CD4-positive, alpha-beta T cell (primary cell): Measurements from ENCODE around the gene LAT. TPM values are rescaled to one million over a fixed set of nuclear protein-coding genes. Genes with fewer than 3 reads are reported as not detected.

Experiments used
- ATAC-seq: fragments of 200-7000 bp; cut with Tn5 transposase; one replicate; pipeline ENCODE4 v1.10.0; 2022; ENCODE audit warnings: mild to moderate bottlenecking; ENCODE audit not compliant: poor library complexity
- CTCF ChIA-PET: fragments of 350-600 bp; sonication (Branson Sonifier 250); formaldehyde crosslinking; loops from one replicate; lab custom pipeline; 2021; ENCODE audit warnings: antibody characterized with exemption, inconsistent platforms; lab: Charles Lee
- POLR2A ChIA-PET: fragments of 350-600 bp; sonication (Branson Sonifier 250); formaldehyde crosslinking; loops from one replicate; lab custom pipeline; 2021; ENCODE audit warnings: antibody characterized with exemption, inconsistent platforms; lab: Charles Lee
- DNase-seq, 14 experiments: peaks; one replicate each; pipeline ENCODE4 v3.0.0-alpha.2; 2013 to 2020; ENCODE audit warnings: mixed read lengths in 2 of 14
- H3K27ac ChIP-seq, 2 donors: one replicate each; pipeline versions ENCODE4 v1.5.1 to v1.7.0; 2013; ENCODE audit warnings: low read length in 2 of 2, low read depth in 1 of 2, mild to moderate bottlenecking in 1 of 2
- H3K27me3 ChIP-seq, 2 experiments: 1 replicate in 1 of 2; 2 replicates in 1 of 2; pipeline versions ENCODE4 v1.6.1 to v1.7.0; 2013; ENCODE audit warnings: low read length in 2 of 2, control low read depth in 1 of 2, mild to moderate bottlenecking in 1 of 2, moderate library complexity in 1 of 2; ENCODE audit not compliant: insufficient read depth in 2 of 2, control insufficient read depth in 1 of 2
- H3K36me3 ChIP-seq: one replicate; pipeline ENCODE4 v1.6.1; 2013; ENCODE audit warnings: low read length, control low read depth; ENCODE audit not compliant: insufficient read depth
- H3K4me1 ChIP-seq: one replicate; pipeline ENCODE4 v1.6.1; 2013; ENCODE audit warnings: low read length, control low read depth; ENCODE audit not compliant: insufficient read depth
- H3K4me3 ChIP-seq: one replicate; pipeline ENCODE4 v1.5.1; 2013; ENCODE audit warnings: mild to moderate bottlenecking, low read length, moderate library complexity
- H3K9me3 ChIP-seq, 2 experiments: 1 replicate in 1 of 2; 2 replicates in 1 of 2; pipeline versions ENCODE4 v1.6.1 to v1.7.0; 2013; ENCODE audit warnings: low read length in 2 of 2, mild to moderate bottlenecking in 2 of 2, control low read depth in 1 of 2, moderate library complexity in 1 of 2; ENCODE audit not compliant: control insufficient read depth in 1 of 2, insufficient read depth in 1 of 2
- H3K27ac Mint-ChIP-seq: one replicate; pipeline ENCODE4 v1.8.0; 2020; ENCODE audit warnings: mixed read lengths
- H3K27me3 Mint-ChIP-seq: one replicate; pipeline ENCODE4 v1.8.0; 2021; ENCODE audit warnings: mixed read lengths
- H3K36me3 Mint-ChIP-seq: one replicate; pipeline ENCODE4 v1.8.0; 2021; ENCODE audit warnings: low read depth, mixed read lengths
- H3K4me1 Mint-ChIP-seq: one replicate; pipeline ENCODE4 v1.8.0; 2021; ENCODE audit warnings: low read depth, mixed read lengths
- H3K4me3 Mint-ChIP-seq: one replicate; pipeline ENCODE4 v1.8.0; 2020; ENCODE audit warnings: mild to moderate bottlenecking, mixed read lengths
- H3K9me3 Mint-ChIP-seq: one replicate; pipeline ENCODE4 v1.8.0; 2020; ENCODE audit warnings: mixed read lengths
- intact Hi-C, 2 experiments: fragments of 100-400 bp; cut with DNase I in 1 of 2; cut with micrococcal nuclease in 1 of 2; formaldehyde crosslinking; loops; one replicate each; pipeline versions ENCODE4 v1.15.1 to v1.9.0; 2023 to 2025; cut with DNase I, micrococcal nuclease
- total RNA-seq, 174 experiments: library from RNA in 2 of 174; stranded (reverse) in 2 of 174; gene quantifications; one replicate each; pipeline ENCODE4 v1.2.3 and lab custom pipeline; 2021 to 2026
- TF ChIP-seq, protein P1 (sequence below): fragments of 200-600 bp; IDR thresholded peaks from one replicate; pipeline ENCODE4 v1.8.0; 2022; ENCODE audit warnings: antibody characterized with exemption, mild to moderate bottlenecking

The LAT gene
- total RNA-seq, 2 experiments from 2014 or later = 156 to 160 TPM

DNA sequence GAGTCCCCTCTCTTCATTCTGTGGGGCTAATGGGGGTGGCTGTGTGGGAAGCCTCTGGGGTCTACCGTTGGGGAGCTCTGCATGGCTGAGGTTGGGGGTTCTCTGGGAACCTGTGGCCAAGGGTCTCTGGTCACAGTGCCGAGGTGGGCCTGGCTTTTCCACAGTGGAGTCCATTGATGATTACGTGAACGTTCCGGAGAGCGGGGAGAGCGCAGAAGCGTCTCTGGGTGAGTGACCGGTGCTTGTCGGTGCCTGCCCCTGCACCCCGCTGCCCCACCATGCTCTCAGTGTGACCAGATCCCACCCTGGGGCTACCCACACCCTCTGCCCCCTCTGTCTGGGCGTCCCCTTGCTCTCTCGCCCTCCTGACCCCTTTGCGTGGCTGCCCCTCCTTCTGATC lies 4.5 kb downstream of the LAT start:
- peak in 1 of 14 experiments; percentile 11 for DNase-seq
- POLR2A ChIA-PET = interaction anchor here (1.0 to 8.2 kb wide), 7 partner anchors 10 to 40 kb away, joined by 3 to 100 read pairs (median 21); partner anchors contain the start of gene SPNS1
- CTCF ChIA-PET = interaction anchor here (0.6 to 4.5 kb wide), 2 partner anchors 12 to 1009 kb away, joined by 3 to 22 read pairs; no protein-coding TSS in a partner anchor
- Histone ChIP-seq H3K4me1 (peaks cover 66% of the 10 kb centered on the region), H3K36me3 (peaks cover 49% of the 10 kb centered on the region), H3K27ac (peak overlapping the region; percentile 60 to 79), H3K27me3 (no peaks in the 10 kb centered on the region), H3K4me3 (peak overlapping the region; percentile 28), H3K9me3 (peaks cover 5% of the 10 kb centered on the region in 2 experiments)
- peak overlapping the region; percentile 100 for H3K27ac Mint-ChIP-seq
- peak overlapping the region; percentile 68 for H3K4me3 Mint-ChIP-seq
- H3K9me3 Mint-ChIP-seq = peaks cover 6% of the 10 kb centered on the region
- no peaks in the 10 kb centered on the region for H3K27me3 Mint-ChIP-seq
- H3K4me1 Mint-ChIP-seq = peaks cover 63% of the 10 kb centered on the region
- no peak for ATAC-seq
- intact Hi-C loops = no loop called here
- peaks cover 67% of the 10 kb centered on the region for H3K36me3 Mint-ChIP-seq
- TF ChIP-seq, protein P1, sequence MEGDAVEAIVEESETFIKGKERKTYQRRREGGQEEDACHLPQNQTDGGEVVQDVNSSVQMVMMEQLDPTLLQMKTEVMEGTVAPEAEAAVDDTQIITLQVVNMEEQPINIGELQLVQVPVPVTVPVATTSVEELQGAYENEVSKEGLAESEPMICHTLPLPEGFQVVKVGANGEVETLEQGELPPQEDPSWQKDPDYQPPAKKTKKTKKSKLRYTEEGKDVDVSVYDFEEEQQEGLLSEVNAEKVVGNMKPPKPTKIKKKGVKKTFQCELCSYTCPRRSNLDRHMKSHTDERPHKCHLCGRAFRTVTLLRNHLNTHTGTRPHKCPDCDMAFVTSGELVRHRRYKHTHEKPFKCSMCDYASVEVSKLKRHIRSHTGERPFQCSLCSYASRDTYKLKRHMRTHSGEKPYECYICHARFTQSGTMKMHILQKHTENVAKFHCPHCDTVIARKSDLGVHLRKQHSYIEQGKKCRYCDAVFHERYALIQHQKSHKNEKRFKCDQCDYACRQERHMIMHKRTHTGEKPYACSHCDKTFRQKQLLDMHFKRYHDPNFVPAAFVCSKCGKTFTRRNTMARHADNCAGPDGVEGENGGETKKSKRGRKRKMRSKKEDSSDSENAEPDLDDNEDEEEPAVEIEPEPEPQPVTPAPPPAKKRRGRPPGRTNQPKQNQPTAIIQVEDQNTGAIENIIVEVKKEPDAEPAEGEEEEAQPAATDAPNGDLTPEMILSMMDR = no peak

DNA sequence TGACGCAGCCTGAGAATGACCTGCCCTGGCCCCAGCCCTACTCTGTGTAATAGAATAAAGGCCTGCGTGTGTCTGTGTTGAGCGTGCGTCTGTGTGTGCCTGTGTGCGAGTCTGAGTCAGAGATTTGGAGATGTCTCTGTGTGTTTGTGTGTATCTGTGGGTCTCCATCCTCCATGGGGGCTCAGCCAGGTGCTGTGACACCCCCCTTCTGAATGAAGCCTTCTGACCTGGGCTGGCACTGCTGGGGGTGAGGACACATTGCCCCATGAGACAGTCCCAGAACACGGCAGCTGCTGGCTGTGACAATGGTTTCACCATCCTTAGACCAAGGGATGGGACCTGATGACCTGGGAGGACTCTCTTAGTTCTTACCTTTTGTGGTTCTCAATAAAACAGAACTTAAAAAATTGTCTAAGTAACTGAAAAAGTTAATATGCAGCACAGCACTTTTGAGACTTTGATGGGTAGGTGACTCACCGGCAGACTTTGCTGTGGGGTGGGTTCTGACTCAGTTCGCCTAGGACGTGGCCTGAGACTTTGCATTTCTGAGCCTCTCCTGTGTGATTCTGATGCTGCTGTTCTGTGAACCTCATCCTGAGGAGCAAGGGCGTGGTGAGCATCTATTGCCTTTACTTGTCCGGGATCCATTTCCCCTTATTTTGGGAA lies 5.7 kb downstream of the LAT start:
- peaks cover 61% of the 10 kb centered on the region for H3K36me3 Mint-ChIP-seq
- intact Hi-C loops = no loop called here
- peak overlapping the region; percentile 100 for H3K27ac Mint-ChIP-seq
- H3K4me1 Mint-ChIP-seq = peaks cover 56% of the 10 kb centered on the region
- no peaks in the 10 kb centered on the region for H3K27me3 Mint-ChIP-seq
- POLR2A ChIA-PET = interaction anchor here (1.1 to 8.2 kb wide), 2 partner anchors 9 to 17 kb away, joined by 3 to 65 read pairs; partner anchors contain the start of gene SPNS1
- Histone ChIP-seq H3K9me3 (peaks cover 5% of the 10 kb centered on the region in 2 experiments), H3K4me3 (no peak overlapping the region), H3K4me1 (peaks cover 65% of the 10 kb centered on the region), H3K27me3 (no peaks in the 10 kb centered on the region), H3K36me3 (peaks cover 49% of the 10 kb centered on the region), H3K27ac (peak overlapping the region; percentile 60 to 79)
- H3K4me3 Mint-ChIP-seq = peak overlapping the region; percentile 84
- ATAC-seq (peak; percentile 48), DNase-seq (peak in 10 of 14 experiments; percentile 35 to 82 (median 64))
- peaks cover 6% of the 10 kb centered on the region for H3K9me3 Mint-ChIP-seq
- TF ChIP-seq, protein P1 = no peak
- CTCF ChIA-PET = interaction anchor here (1.2 kb wide), 1 partner anchor 13 kb away, joined by 3 read pairs; no protein-coding TSS in a partner anchor

DNA sequence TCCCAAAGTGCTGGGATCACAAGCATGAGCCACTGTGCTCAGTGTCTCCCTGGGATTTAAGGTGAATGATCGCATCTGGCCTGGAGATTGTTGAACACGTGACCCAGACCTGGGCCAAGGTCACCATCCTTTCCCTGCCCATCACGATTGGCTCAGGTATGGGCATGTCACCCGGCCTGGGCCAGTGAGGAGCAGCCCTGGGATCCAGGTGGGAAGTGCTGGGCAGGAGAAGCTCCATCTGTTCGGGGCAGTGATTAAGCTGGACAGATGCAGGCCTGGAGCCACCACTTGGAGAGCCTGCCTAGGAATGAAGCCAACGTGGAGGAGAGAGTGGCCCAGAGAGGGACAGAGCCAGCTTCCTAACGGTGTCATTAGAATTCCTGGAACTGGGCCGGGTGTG lies 6.8 kb downstream of the LAT start:
- no peaks in the 10 kb centered on the region for H3K27me3 Mint-ChIP-seq
- H3K9me3 Mint-ChIP-seq = peaks cover 6% of the 10 kb centered on the region
- no peak overlapping the region for H3K4me3 ChIP-seq
- peaks cover 44% of the 10 kb centered on the region for H3K36me3 ChIP-seq
- peaks cover 49% of the 10 kb centered on the region for H3K36me3 Mint-ChIP-seq
- H3K27ac ChIP-seq = no peak overlapping the region
- DNase-seq (no peak), ATAC-seq (no peak)
- peak overlapping the region; percentile 100 for H3K27ac Mint-ChIP-seq
- peaks cover 51% of the 10 kb centered on the region for H3K4me1 Mint-ChIP-seq
- intact Hi-C loops = no loop called here
- peaks cover 62% of the 10 kb centered on the region for H3K4me1 ChIP-seq
- ChIA-PET CTCF (no interaction called here), POLR2A (interaction anchor here (0.8 to 3.6 kb wide), 4 partner anchors 16 to 22 kb away, joined by 3 to 21 read pairs (median 7); no protein-coding TSS in a partner anchor)
- H3K9me3 ChIP-seq = peaks cover 4 to 5% of the 10 kb centered on the region in 2 experiments
- no peak overlapping the region for H3K4me3 Mint-ChIP-seq
- TF ChIP-seq, protein P1 = no peak
- H3K27me3 ChIP-seq = no peaks in the 10 kb centered on the region
